Mesothelial cell of epicardium (in vitro differentiated cells): ENCODE data around the gene PSMD4. TPM values are rescaled to one million over a fixed set of nuclear protein-coding genes. Genes with fewer than 3 reads are reported as not detected.

ENCODE experiments used
- DNase-seq, 2 experiments: peaks; one replicate each; pipeline ENCODE4 v3.0.0; 2021; ENCODE audit warnings: low spot score in 2 of 2; ENCODE audit not compliant: unreplicated experiment in 2 of 2
- H3K27ac Mint-ChIP-seq: 2 replicates; pipeline ENCODE4 v1.8.0; 2021; ENCODE audit warnings: mixed read lengths
- H3K27me3 Mint-ChIP-seq: 2 replicates; pipeline ENCODE4 v1.8.0; 2021; ENCODE audit warnings: low read depth, mixed read lengths
- H3K36me3 Mint-ChIP-seq: 2 replicates; pipeline ENCODE4 v1.8.0; 2021; ENCODE audit warnings: mixed read lengths
- H3K4me1 Mint-ChIP-seq: 2 replicates; pipeline ENCODE4 v1.8.0; 2021; ENCODE audit warnings: mixed read lengths
- H3K4me3 Mint-ChIP-seq: 2 replicates; pipeline ENCODE4 v1.8.0; 2021; ENCODE audit warnings: mild to moderate bottlenecking, moderate library complexity, mixed read lengths
- H3K9me3 Mint-ChIP-seq: 2 replicates; pipeline ENCODE4 v1.8.0; 2021; ENCODE audit warnings: mixed read lengths
- total RNA-seq: library from RNA; stranded (reverse); gene quantifications from 3 replicates; pipeline ENCODE4 v1.2.1, GENCODE V29; 2021
- TF ChIP-seq, protein P1 (sequence below): fragments of 200-600 bp; sonication (generic); IDR thresholded peaks from one replicate; pipeline ENCODE4 v1.5.0; 2021; ENCODE audit warnings: antibody characterized with exemption; ENCODE audit not compliant: unreplicated experiment

PSMD4 gene
- total RNA-seq, 1 donor from 2014 or later: 114 TPM

DNA sequence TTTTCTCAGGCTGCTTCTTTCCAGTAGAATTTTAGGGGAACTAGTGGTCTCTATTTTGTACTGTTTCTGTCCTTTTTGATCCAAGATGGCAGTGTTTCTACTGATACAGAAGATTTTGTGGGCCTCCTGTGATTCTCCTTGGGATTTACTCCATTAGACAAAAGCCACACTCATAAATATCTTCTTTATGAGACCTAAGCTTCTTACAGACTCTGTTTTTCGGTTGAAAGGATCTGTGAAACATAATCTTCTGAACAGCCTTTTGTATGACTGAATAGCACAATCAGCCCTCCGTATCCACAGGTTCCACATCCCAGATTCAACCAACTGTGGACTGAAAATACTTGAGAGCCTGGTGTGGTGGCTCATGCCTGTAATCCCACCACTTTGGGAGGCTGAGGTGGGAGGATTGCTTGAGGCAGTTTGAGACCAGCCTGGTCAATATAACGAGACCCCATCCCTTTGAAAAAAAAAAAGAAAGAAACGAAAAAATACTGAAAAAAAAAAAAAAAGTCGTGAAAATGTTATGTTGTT lies 10.8 kb upstream of the PSMD4 start:
- H3K4me1 Mint-ChIP-seq: no peaks in the 10 kb centered on the region
- no peak overlapping the region for H3K4me3 Mint-ChIP-seq
- H3K27ac Mint-ChIP-seq: no peak overlapping the region
- H3K27me3 Mint-ChIP-seq: no peaks in the 10 kb centered on the region
- TF ChIP-seq, protein P1, sequence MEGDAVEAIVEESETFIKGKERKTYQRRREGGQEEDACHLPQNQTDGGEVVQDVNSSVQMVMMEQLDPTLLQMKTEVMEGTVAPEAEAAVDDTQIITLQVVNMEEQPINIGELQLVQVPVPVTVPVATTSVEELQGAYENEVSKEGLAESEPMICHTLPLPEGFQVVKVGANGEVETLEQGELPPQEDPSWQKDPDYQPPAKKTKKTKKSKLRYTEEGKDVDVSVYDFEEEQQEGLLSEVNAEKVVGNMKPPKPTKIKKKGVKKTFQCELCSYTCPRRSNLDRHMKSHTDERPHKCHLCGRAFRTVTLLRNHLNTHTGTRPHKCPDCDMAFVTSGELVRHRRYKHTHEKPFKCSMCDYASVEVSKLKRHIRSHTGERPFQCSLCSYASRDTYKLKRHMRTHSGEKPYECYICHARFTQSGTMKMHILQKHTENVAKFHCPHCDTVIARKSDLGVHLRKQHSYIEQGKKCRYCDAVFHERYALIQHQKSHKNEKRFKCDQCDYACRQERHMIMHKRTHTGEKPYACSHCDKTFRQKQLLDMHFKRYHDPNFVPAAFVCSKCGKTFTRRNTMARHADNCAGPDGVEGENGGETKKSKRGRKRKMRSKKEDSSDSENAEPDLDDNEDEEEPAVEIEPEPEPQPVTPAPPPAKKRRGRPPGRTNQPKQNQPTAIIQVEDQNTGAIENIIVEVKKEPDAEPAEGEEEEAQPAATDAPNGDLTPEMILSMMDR: no peak
- no peak for DNase-seq
- peaks cover 49% of the 10 kb centered on the region for H3K36me3 Mint-ChIP-seq
- no peaks in the 10 kb centered on the region for H3K9me3 Mint-ChIP-seq

DNA sequence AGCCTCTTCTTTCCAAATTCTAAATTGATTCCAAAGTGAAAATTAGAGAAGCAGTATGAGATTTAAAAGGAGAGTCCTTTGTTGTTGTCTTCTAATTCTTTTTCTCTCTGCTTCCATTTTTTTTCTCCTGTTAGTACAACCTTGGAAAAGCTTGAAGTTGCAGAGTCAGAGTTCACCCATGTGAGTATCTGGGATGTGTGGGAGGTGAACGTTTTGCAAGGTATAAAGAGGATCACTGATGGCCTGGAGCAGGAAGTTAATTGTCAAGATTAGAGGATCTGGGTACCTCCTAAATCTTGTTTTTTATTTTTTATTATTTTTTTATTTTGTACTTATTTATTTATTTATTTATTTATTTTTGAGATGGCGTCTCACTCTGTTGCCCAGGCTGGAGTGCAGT lies 7.7 kb upstream of the PSMD4 start:
- peaks cover 54% of the 10 kb centered on the region for H3K36me3 Mint-ChIP-seq
- no peaks in the 10 kb centered on the region for H3K9me3 Mint-ChIP-seq
- TF ChIP-seq, protein P1: no peak
- H3K27ac Mint-ChIP-seq: no peak overlapping the region
- DNase-seq: no peak
- no peaks in the 10 kb centered on the region for H3K4me1 Mint-ChIP-seq
- H3K4me3 Mint-ChIP-seq: no peak overlapping the region
- no peaks in the 10 kb centered on the region for H3K27me3 Mint-ChIP-seq

DNA sequence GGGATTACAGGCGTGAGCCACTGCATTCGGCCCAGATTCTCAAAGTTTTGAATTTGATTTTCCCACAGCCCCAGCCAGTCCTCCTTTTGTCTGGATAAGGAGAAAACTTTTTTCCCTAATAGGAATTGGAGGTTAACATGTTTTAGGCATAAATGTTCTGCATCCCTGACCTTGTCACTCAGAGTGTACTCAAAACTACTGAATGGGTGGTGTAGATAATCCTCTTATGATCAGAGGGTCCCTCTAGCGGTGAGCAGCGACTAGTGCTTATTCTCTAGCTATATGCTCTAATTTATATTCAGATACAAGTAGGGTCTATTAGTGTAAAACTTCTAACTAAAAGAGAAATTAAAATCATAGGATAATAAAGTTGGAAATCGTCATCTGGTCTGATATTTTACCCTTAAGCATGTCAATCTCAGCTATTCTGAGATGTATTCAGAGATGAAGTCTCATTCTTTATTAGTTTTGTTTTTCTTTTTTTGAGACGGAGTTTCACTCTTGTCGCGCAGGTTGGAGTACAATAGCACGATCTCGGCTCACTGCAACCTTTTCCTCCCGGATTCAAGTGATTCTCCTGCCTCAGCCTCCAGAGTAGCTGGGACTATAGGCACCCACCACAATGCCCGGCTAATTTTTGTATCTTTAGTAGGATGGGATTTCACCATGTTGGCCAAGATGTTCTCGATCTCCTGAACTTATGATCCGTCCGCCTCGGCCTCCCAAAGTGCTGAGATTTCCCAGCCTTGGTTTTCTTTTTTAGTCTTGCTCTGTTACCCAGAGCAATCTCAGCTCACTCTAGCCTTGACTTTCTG lies 2.7 kb upstream of the PSMD4 start:
- DNase-seq: peak in 1 of 2 experiments; percentile 27
- TF ChIP-seq, protein P1: peak; percentile 73
- Mint-ChIP-seq H3K4me1 (peaks cover 11% of the 10 kb centered on the region), H3K27me3 (no peaks in the 10 kb centered on the region), H3K27ac (peak overlapping the region; percentile 69), H3K4me3 (no peak overlapping the region), H3K36me3 (peaks cover 19% of the 10 kb centered on the region), H3K9me3 (no peaks in the 10 kb centered on the region)

DNA sequence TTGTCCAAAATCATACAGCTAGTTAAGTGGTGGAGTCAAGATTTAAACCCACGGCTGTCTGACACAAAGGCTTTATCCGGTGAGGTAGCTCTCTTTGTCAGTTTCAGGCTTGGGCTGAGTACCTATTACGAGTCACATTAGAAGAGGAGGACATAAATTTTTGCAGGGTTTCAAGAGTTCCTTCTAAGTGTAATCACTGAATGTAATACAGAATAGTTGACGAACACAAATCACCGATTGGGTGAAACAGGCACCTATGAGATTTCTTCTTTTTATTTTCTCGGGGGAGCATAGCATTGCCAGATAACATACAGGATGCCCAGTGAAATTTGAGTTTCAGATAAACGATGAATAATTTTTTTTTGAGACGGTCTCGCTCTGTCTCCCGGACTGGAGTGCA lies 847 bp downstream of the PSMD4 start:
- Mint-ChIP-seq H3K9me3 (no peaks in the 10 kb centered on the region), H3K36me3 (peaks cover 9% of the 10 kb centered on the region), H3K4me3 (peak overlapping the region; percentile 77), H3K27me3 (no peaks in the 10 kb centered on the region), H3K4me1 (peaks cover 15% of the 10 kb centered on the region), H3K27ac (peak overlapping the region; percentile 82)
- TF ChIP-seq, protein P1: no peak
- no peak for DNase-seq

DNA sequence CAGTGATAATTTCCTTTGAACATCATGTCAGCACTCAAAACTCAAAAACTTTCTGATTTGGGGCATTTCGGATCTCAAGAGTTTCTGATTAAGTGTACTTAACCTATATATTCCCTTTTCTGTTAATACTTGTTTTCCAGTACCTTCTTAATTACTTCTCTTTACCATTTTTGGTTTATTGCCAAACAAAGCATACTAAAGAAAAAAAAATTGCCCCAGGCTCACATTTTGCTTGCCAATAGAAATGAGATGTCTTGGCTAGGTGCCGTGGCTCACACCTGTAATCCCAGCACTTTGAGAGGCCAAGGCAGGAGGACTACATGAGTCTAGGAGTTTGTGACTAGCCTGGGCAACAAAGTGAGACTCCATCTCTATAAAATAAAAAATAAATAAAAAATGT lies 4.8 kb downstream of the PSMD4 start:
- peaks cover 13% of the 10 kb centered on the region for H3K36me3 Mint-ChIP-seq
- no peak overlapping the region for H3K27ac Mint-ChIP-seq
- no peaks in the 10 kb centered on the region for H3K27me3 Mint-ChIP-seq
- TF ChIP-seq, protein P1: no peak
- DNase-seq: no peak
- H3K9me3 Mint-ChIP-seq: no peaks in the 10 kb centered on the region
- no peak overlapping the region for H3K4me3 Mint-ChIP-seq
- H3K4me1 Mint-ChIP-seq: peaks cover 15% of the 10 kb centered on the region
